Activated T-cell treated with anti-CD3 and anti-CD28 coated beads, Interleukin-2, amount 50 U/mL, for 72 hours (primary cell): ENCODE results near the gene MAPKAP1. TPM values are rescaled to one million over a fixed set of nuclear protein-coding genes. Genes with fewer than 3 reads are reported as not detected.
A peak's percentile ranks its signal among the peaks of the same experiment; 100 is the strongest.

Experiments
- ATAC-seq, 2 donors: fragments of 150-1000 bp; cut with Tn5 transposase; replicated peaks in 1 of 2; 2 replicates each; pipeline ENCODE4 v1.10.0; 2021; ENCODE audit warnings: moderate library complexity in 2 of 2, mild to moderate bottlenecking in 1 of 2
- DNase-seq, 2 donors: peaks; one replicate each; pipeline ENCODE4 v3.0.0; 2021 to 2022; ENCODE audit warnings: mixed read lengths in 1 of 2
- H3K27ac Mint-ChIP-seq: one replicate; pipeline ENCODE4 v1.8.0; 2022; ENCODE audit warnings: mild to moderate bottlenecking, moderate library complexity, mixed read lengths
- H3K27me3 Mint-ChIP-seq: one replicate; pipeline ENCODE4 v1.8.0; 2022; ENCODE audit warnings: low read depth, mixed read lengths
- H3K36me3 Mint-ChIP-seq, 2 donors: one replicate each; pipeline ENCODE4 v1.8.0; 2022; ENCODE audit warnings: mixed read lengths in 2 of 2, mild to moderate bottlenecking in 1 of 2; ENCODE audit not compliant: insufficient read depth in 2 of 2
- H3K4me1 Mint-ChIP-seq: one replicate; pipeline ENCODE4 v1.8.0; 2022; ENCODE audit warnings: low read depth, mixed read lengths
- H3K4me3 Mint-ChIP-seq, 2 donors: one replicate each; pipeline ENCODE4 v1.8.0; 2022; ENCODE audit warnings: mild to moderate bottlenecking in 2 of 2, mixed read lengths in 2 of 2, moderate library complexity in 2 of 2
- H3K9me3 Mint-ChIP-seq, 2 donors: one replicate each; pipeline ENCODE4 v1.8.0; 2022; ENCODE audit warnings: mixed read lengths in 2 of 2
- total RNA-seq, 2 donors: library from RNA; stranded (reverse); gene quantifications; one replicate each; pipeline ENCODE4 v1.2.3, GENCODE V29; 2022

MAPKAP1 gene
- total RNA-seq, 2 donors from 2014 or later: 42.1 to 42.8 TPM

DNA sequence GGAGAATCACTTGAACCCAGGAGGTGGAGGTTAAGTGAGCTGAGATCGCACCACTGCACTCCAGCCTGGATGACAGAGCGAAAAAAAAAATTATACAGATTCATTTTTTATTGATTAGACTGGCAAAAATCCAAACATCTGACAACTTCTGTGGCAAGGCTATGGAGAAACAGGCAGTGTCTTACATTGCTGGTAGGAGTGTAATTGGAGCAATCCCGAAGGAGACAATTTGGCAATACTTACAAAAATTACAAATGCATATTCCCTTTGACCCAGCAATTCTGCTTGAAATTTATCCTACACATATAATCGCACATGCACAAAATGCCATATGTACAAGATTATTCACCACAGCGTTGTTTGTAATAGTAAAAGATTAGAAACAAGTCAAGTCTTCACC lies 86.8 kb downstream of the MAPKAP1 start:
- Mint-ChIP-seq H3K36me3 (no peaks in the 10 kb centered on the region), H3K4me1 (peaks cover 15% of the 10 kb centered on the region), H3K4me3 (no peak overlapping the region), H3K9me3 (no peaks in the 10 kb centered on the region), H3K27ac (peak overlapping the region; percentile 2), H3K27me3 (no peaks in the 10 kb centered on the region)
- no peak for ATAC-seq
- DNase-seq: no peak

DNA sequence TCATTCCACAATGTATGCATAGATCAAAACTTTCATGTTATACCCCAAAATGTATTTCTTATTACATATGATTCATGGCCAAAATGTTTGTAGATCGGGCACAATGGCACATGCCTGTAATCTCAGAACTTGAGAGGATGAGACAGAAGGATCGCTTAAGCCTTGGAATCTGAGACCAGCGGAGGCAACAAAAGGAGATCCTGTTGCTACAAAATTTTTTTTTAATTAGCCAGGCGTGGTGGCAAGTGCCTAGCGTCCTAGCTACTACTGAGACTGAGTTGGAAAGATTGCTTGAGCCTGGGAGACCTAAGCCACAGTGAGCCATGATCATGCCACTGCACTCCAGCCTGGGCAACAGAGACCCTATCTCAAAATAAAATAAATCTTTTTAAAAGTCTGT lies 89.9 kb downstream of the MAPKAP1 start:
- ATAC-seq: no peak
- Mint-ChIP-seq H3K9me3 (no peaks in the 10 kb centered on the region), H3K27me3 (no peaks in the 10 kb centered on the region)

DNA sequence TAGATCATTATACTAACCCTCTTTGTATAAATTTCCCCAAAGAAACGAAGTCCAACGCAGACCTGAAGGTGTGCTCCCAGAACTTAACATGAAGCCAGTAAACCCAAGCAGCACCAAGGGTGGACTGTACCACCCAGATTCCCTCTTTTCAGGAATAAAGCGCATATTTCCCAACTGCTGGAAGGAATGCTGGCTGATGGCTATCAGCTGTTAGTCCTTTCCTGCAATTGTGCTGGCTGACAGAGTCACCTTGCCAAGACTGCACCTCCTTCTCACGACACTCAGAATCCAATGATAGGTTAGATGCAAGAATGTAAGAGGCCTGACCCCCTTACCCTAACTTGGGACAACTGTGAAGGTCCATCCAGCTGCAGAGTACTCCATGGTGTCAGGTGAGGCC lies 93.9 kb downstream of the MAPKAP1 start:
- Mint-ChIP-seq H3K4me1 (peaks cover 30% of the 10 kb centered on the region), H3K9me3 (no peaks in the 10 kb centered on the region), H3K27ac (no peak overlapping the region), H3K27me3 (no peaks in the 10 kb centered on the region), H3K36me3 (no peaks in the 10 kb centered on the region), H3K4me3 (no peak overlapping the region)
- DNase-seq: no peak
- no peak for ATAC-seq

More for the DNA sequence above, 89.9 kb downstream of the MAPKAP1 start:
- H3K4me1 Mint-ChIP-seq: peaks cover 13% of the 10 kb centered on the region
- no peaks in the 10 kb centered on the region for H3K36me3 Mint-ChIP-seq
- H3K27ac Mint-ChIP-seq: no peak overlapping the region
- no peak for DNase-seq
- H3K4me3 Mint-ChIP-seq: no peak overlapping the region

DNA sequence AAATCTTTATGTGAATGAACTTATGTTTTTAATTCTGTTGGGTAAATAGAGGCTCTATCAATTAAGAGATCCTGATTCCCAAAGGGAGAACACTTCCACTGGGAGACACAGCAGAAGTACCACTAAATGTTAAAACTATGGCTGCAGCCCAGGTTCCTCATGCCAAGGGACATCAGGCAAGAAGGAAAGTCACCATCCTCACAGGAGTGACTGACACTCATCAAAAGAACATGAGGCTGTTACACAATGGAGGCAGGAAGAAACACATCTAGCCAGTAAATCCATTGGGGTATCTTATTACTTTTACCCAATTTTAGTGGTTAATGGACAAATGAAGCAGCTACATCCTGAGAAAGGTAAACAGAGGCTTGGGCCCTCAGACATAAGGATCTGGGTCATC lies 94.4 kb downstream of the MAPKAP1 start:
- H3K4me1 Mint-ChIP-seq: peaks cover 31% of the 10 kb centered on the region
- H3K27ac Mint-ChIP-seq: no peak overlapping the region
- H3K4me3 Mint-ChIP-seq: no peak overlapping the region
- H3K9me3 Mint-ChIP-seq: no peaks in the 10 kb centered on the region
- no peaks in the 10 kb centered on the region for H3K27me3 Mint-ChIP-seq
- DNase-seq (no peak), ATAC-seq (no peak)
- no peaks in the 10 kb centered on the region for H3K36me3 Mint-ChIP-seq

DNA sequence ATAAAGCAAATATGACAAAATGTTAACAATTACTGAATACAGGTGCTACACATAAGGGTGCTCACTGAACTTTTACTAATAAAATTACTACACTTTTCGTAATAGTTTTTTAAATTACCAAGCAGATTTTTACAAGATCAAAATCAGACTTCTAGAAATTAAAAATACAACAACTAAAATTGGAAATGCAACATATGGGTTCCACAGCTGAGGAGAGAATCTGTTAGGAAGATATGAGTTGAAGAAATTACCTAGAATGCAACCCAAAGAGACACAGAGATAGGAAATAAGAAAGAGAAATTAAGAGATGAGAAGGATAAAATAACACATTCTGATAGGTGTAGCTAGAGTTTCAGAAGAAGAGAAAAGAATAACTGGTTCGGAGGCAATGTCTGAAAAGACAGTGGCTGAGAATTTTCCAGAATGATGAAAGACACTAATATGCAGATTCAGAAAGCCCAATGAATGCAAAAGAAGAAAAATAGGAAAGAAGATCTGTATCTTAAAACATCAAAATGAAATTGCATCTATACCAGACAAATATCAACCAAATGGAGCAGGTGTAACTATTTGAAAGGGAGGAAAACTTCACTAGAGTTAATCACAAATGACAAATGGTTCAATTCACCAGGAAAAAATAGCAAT lies 95.8 kb downstream of the MAPKAP1 start:
- H3K36me3 Mint-ChIP-seq: no peaks in the 10 kb centered on the region
- ATAC-seq (no peak), DNase-seq (no peak)
- H3K27ac Mint-ChIP-seq: no peak overlapping the region
- no peaks in the 10 kb centered on the region for H3K27me3 Mint-ChIP-seq
- peaks cover 28% of the 10 kb centered on the region for H3K4me1 Mint-ChIP-seq
- H3K9me3 Mint-ChIP-seq: no peaks in the 10 kb centered on the region
- no peak overlapping the region for H3K4me3 Mint-ChIP-seq

DNA sequence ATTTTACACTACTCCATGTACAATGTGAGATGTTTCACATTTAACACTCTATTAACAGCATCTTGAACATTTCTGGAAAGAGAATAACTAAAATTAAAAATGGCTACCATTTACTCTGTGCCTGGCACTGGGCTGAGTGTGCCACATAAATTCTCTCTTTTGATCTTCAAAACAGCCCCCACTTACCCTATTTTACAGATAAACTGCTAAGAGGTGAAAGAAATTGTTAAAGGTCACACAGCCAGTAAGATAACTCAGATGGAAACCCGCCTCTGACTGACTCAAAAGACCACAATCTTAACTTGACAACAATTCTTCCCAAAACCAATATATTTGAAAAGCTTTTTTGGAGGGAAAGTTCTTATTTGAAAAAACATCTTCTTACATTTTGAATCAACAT lies 97.3 kb downstream of the MAPKAP1 start:
- peak; percentile 46 to 58 for ATAC-seq
- peaks cover 24% of the 10 kb centered on the region for H3K4me1 Mint-ChIP-seq

DNA sequence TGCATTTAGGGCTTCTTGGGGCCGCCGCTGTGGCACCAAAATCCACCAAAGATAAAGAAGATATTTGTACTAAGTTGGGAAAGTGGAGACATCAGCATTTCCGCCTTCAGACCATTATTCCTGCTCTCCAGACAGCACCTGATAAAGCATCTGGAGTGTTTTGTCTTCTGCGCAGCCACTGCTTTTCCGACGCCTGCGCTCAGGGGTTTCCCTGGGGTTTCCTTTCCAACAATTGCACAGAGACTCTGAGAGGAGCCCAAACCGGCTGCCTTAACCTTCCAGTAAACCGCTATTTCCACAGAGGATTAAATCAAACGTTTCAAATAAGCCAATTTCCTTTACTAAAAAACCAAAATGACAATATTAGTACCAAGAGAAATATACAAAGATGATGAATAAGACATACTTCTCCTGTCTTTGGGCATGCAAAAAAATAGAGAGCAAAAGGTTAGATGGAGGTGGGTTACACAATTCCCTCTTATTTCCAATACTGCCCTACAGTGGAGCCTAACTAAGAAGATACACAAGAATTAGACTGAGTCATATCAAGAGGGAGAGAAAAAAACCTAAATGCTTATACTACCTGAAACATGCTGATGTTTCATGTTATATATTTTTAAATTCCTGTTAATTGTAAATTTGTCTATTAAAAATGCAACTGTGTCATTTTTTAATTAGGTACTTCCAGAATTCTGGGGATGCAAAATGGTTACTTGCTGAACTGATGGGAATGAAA lies 98.4 kb downstream of the MAPKAP1 start:
- no peaks in the 10 kb centered on the region for H3K36me3 Mint-ChIP-seq
- no peaks in the 10 kb centered on the region for H3K27me3 Mint-ChIP-seq
- no peak for ATAC-seq
- peaks cover 24% of the 10 kb centered on the region for H3K4me1 Mint-ChIP-seq
- no peaks in the 10 kb centered on the region for H3K9me3 Mint-ChIP-seq
- no peak overlapping the region for H3K27ac Mint-ChIP-seq
- DNase-seq: no peak
- peak overlapping the region in 1 of 2 donors; percentile 28 for H3K4me3 Mint-ChIP-seq

More for the DNA sequence above, 97.3 kb downstream of the MAPKAP1 start:
- Mint-ChIP-seq H3K27ac (peak overlapping the region; percentile 83), H3K27me3 (no peaks in the 10 kb centered on the region), H3K4me3 (peak overlapping the region; percentile 31 to 71), H3K9me3 (no peaks in the 10 kb centered on the region), H3K36me3 (no peaks in the 10 kb centered on the region)
- DNase-seq: no peak

DNA sequence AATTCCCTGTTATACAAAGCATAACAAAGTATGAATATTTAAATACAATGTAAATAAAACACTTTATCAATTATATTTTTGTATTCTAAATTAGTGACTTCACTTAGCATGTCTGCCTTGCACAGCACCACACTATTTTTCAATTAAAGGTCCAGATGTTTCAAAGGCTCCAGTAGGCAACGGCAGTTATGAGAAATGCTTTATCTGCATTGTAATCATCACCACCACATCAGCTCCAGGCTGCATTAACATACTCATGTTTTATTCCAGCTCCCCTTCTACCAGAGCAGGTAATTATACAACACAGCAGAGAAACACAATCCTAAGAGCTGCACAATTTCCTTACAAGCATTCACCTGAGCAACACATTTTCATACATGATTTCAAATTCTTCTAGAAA lies 102.8 kb downstream of the MAPKAP1 start:
- Mint-ChIP-seq H3K4me3 (no peak overlapping the region), H3K9me3 (no peaks in the 10 kb centered on the region), H3K36me3 (no peaks in the 10 kb centered on the region), H3K27ac (no peak overlapping the region), H3K4me1 (peaks cover 14% of the 10 kb centered on the region), H3K27me3 (no peaks in the 10 kb centered on the region)
- ATAC-seq: no peak
- DNase-seq: no peak

DNA sequence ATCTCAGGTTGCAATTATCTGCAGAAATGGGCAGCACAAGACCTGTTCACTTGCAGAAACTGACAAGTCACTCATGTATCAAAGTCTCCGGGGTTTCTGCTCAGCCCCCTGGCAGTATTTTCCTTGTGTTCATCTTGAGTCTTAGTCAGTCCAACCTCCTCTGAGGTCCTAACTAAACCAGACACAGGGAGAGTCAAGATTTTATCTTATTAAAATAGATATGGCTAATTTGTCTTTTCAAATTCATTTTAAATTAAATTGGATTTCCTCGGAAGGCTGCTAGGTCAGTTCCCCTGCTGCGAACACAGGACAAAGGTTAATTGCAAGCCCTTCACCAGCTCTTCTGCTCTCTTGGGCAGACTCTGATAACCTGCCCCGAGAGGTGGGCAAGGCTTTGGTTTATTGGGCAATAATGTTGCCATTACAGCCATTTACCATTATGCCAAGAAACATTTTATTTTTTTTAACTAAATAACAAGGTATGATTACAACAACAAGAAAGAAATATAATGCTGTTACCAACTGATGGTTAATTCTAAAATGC lies 103.5 kb downstream of the MAPKAP1 start:
- Mint-ChIP-seq H3K27me3 (no peaks in the 10 kb centered on the region), H3K4me3 (no peak overlapping the region), H3K36me3 (no peaks in the 10 kb centered on the region), H3K27ac (no peak overlapping the region), H3K4me1 (peaks cover 8% of the 10 kb centered on the region), H3K9me3 (no peaks in the 10 kb centered on the region)
- ATAC-seq (no peak), DNase-seq (no peak)

DNA sequence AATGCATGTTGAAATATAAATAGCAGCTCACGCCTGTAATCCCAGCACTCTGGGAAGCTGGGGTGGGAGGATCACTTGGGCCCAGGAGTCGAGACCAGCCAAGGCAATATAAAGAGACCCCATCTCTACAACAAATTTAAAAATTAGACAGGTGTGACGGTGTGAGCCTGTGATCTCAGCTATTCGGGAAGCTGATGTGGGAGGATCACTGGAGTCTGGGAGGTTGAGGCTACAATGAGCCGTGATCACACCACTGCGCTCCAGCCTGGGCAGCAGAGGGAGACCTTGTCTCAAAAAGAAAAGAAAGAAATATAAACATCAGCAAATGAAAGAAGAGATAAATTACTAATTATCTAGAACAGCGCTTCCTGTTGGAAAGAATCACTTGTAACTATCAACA lies 105.0 kb downstream of the MAPKAP1 start:
- DNase-seq: no peak
- Mint-ChIP-seq H3K27me3 (no peaks in the 10 kb centered on the region), H3K4me3 (no peak overlapping the region), H3K9me3 (no peaks in the 10 kb centered on the region), H3K27ac (no peak overlapping the region), H3K36me3 (no peaks in the 10 kb centered on the region), H3K4me1 (peaks cover 3% of the 10 kb centered on the region)
- no peak for ATAC-seq

DNA sequence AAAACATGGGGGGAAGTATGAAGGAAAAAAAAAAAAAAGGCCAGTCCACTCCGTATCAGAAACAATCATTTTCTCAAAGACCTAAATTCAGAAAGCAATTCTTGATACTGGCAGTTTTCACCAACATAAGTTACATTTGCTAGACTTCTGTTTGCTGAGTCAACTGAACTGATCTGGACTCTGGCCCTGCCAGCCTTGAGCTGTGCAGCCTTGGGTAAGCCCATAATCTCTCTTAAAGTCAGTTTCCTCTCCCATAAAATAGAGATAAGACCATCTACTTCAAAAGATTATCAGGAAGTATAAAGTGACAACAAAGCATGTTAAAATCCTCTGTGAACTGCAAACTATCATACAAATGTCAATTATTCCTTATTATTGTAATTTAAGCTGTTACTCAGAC lies 106.8 kb downstream of the MAPKAP1 start:
- ATAC-seq (no peak), DNase-seq (no peak)
- Mint-ChIP-seq H3K9me3 (no peaks in the 10 kb centered on the region), H3K4me3 (no peak overlapping the region), H3K4me1 (peaks cover 3% of the 10 kb centered on the region), H3K27me3 (no peaks in the 10 kb centered on the region), H3K36me3 (no peaks in the 10 kb centered on the region), H3K27ac (no peak overlapping the region)

DNA sequence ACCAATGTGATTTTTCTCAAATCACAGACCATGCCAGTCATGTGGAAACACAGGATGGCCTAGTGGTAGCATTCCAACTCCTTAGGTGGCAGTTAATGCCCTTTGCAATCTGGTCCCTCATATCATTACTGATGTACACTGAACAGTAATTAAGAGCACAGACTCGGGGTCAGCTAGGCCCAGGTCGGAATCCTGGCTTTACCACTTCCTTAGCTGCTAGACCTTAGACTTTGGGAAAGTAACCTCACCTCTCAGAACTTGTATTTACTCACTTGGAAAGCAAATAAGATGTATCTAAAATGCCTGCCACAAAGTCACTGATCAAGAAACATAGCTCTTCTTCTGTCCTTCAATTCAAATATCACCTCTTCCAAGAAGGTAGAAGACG lies 112.8 kb downstream of the MAPKAP1 start:
- H3K9me3 Mint-ChIP-seq: no peaks in the 10 kb centered on the region
- H3K4me3 Mint-ChIP-seq: no peak overlapping the region
- H3K27ac Mint-ChIP-seq: no peak overlapping the region
- ATAC-seq (no peak), DNase-seq (no peak)
- H3K4me1 Mint-ChIP-seq: peaks cover 5% of the 10 kb centered on the region
- H3K27me3 Mint-ChIP-seq: no peaks in the 10 kb centered on the region
- H3K36me3 Mint-ChIP-seq: no peaks in the 10 kb centered on the region

DNA sequence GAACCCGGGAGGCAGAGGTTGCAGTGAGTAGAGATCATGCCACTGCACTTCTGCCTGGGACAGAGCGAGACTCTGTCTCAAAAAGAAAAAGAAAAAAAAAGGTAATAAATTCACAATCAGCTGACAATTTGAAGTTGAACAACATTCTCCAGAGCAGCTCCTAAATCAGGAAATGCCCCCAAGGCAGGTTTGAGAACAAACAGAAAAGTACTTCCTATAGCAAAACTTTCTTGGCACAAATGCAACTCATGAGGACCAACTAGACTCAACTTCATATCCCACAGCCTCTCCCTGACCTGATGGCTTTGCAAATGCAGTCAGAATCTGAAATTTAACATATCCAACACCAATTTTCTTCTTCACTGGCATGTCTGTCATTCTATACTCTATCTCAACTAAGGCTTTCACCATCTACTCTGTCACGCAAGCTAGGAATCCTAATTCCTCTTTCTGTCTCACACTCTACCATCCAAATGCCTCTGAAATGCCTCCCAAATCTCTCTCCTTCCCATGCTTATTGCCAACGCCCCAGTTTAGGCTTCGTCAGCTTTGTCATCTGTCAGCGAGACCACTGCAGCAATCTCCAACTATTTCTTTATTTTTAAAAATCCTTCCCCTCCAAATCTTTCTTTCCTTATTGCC lies 113.3 kb downstream of the MAPKAP1 start:
- no peaks in the 10 kb centered on the region for H3K9me3 Mint-ChIP-seq
- DNase-seq: no peak
- H3K27me3 Mint-ChIP-seq: no peaks in the 10 kb centered on the region
- H3K27ac Mint-ChIP-seq: no peak overlapping the region
- H3K4me3 Mint-ChIP-seq: no peak overlapping the region
- ATAC-seq: no peak
- H3K4me1 Mint-ChIP-seq: peaks cover 5% of the 10 kb centered on the region
- no peaks in the 10 kb centered on the region for H3K36me3 Mint-ChIP-seq
